OCI-LY7 (cell line): ENCODE measurements around the gene SGMS1.
A peak's percentile ranks its signal among the peaks of the same experiment; 100 is the strongest.

Experiments used
- EZH2phosphoT487 ChIP-seq: fragments of 200-600 bp; sonication (generic); IDR thresholded peaks from 2 replicates; pipeline ENCODE4 v1.6.1; 2018; ENCODE audit warnings: low read depth, borderline replicate concordance, mild to moderate bottlenecking, mixed run types, antibody characterized with exemption, low read length, moderate library complexity, mixed read lengths
- TF ChIP-seq, protein P1 (sequence below): fragments of 200-600 bp; sonication (generic); conservative IDR thresholded peaks from 2 replicates; pipeline ENCODE4 v1.5.1; 2014; ENCODE audit warnings: mild to moderate bottlenecking, antibody characterized with exemption, low read length, moderate library complexity, mixed read lengths

DNA sequence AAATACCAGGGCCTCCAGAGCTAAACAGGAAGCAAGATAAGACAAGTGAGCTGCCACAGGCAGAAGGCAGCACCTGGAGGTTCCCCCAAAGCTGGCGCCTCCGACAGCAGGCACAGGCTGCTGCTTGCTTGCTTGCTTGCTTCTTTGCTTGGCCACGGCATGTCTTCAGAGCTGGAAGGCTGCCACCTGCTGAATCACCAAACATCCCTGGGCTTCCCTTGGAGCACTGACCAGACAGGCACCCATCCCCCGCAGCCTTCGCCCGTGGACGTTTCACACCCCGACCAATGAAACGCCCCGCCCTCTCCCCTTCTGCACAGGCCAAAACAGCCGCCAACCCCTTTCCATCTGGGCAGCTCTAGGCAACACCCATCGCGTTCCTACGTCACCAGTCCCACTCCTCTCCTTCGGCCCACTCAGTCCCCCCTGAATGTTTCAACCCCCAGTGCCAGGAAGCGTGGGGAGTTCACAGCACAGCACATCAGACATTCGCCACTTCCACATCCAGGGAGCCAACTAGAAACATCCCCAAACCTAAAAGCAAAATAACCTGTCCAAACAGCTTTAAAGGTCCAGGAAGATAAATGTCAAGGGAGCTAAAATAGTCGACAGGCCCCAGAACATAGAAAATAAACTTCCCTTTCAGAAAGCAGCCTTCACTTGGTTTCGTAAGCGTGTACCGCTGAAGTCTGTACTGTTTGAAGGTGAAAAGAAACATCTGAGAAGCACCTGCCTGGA is 1.6 kb downstream of the SGMS1 start:
- TF ChIP-seq, protein P1, sequence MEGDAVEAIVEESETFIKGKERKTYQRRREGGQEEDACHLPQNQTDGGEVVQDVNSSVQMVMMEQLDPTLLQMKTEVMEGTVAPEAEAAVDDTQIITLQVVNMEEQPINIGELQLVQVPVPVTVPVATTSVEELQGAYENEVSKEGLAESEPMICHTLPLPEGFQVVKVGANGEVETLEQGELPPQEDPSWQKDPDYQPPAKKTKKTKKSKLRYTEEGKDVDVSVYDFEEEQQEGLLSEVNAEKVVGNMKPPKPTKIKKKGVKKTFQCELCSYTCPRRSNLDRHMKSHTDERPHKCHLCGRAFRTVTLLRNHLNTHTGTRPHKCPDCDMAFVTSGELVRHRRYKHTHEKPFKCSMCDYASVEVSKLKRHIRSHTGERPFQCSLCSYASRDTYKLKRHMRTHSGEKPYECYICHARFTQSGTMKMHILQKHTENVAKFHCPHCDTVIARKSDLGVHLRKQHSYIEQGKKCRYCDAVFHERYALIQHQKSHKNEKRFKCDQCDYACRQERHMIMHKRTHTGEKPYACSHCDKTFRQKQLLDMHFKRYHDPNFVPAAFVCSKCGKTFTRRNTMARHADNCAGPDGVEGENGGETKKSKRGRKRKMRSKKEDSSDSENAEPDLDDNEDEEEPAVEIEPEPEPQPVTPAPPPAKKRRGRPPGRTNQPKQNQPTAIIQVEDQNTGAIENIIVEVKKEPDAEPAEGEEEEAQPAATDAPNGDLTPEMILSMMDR = peak; percentile 65
- TF ChIP-seq EZH2phosphoT487 = no peak
